Endometrium (tissue), 2 donors: ENCODE data around the gene SBF2.
A peak's percentile ranks its signal among the peaks of the same experiment; 100 is the strongest.

Experiments used
- FAIRE-seq: peaks from 2 replicates; lab custom pipeline; 2012; peaks lifted over from hg19 to GRCh38; lab: Jason Lieb, UNC
- donor health status: control.
- donor health status: control.

The SBF2 gene

DNA sequence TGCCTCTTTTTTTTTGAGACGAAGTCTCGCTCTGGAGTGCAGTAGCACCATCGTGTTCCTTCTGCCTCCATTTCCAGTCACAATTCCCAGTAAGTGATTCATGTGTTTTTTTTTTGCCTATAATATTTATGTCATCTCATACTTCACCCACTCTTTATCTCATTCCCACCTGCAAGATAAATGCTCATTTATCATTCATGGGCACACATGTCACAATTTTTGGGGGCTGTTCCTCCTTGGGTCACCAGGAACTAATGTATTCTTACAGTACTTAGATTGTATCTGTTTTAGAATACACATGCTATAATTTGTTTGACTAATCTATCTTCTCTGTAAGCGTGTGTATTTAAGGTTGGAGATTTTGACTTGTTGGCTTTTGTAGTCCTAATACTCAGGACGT, 407.4 kb downstream of the SBF2 start:
- no peak for FAIRE-seq

DNA sequence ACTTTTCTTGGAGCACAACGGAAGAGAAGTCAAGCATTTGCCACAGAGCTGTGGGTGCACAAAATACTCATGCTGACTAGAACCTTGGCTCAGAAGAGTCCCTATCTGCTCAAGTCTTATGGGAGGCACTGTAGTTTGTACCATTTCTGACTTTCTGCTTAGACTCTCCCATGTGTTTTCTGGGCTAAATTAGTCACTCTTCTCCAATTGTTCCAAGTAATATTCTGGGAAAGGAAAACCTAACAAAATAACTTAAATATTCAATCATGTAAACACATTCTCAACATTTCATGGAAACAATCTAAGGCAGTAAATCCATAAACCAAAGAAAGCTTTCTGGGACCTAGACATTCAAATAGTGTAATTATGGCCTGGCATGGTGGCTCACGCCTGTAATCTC, 409.4 kb downstream of the SBF2 start:
- FAIRE-seq: no peak

- no peak for FAIRE-seq
Observed at GRCh38 chr11:9880657-9881056, 413.4 kb downstream of the SBF2 start.

DNA sequence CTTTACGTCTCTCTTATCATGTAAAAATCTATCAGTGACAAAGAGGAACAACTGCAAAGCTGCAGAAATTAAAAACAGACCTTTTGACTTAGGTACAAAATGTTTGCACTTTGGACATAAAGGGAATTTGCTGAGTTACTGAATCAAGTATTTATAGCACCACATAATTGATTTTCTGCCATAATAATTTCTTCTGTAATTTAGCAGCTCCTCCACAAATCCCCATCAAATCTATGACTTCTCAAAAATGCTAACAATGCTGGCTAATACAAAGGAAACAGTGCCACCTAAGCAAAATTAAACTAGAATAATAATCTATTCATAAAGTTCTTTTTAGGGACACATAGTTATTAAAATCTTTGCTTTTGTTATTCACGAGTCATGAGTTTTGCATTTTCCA, 415.1 kb downstream of the SBF2 start:
- FAIRE-seq: no peak

- FAIRE-seq: no peak
Observed at GRCh38 chr11:9876331-9876730, 417.7 kb downstream of the SBF2 start.

- FAIRE-seq: peak; percentile 94
Observed at GRCh38 chr11:9875862-9876261, 418.2 kb downstream of the SBF2 start.

GRCh38 chr11:9875399-9875798, 418.6 kb downstream of the SBF2 start:
- no peak for FAIRE-seq

- no peak for FAIRE-seq
Observed at GRCh38 chr11:9874466-9874865, 419.6 kb downstream of the SBF2 start.

DNA sequence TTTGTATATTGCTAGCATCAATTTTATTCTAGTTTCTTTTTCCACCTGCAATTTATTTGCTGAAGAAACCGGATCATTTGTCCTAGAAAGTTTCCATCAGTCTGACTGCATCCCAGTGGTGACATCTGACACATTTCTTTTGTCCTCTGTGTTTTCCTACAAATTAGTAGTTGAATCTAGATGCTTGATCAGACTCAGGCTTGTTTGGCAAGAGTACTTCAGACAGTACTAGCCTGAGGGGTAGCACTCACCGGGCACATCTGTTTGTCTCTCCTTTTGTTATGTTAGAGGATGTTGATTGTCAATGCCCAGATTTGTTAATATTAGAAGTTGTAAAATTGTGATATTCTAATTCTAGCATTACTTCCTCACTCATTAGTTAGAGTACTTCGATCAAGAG, 425.4 kb downstream of the SBF2 start:
- no peak for FAIRE-seq

GRCh38 chr11:9862981-9863380, 431.0 kb downstream of the SBF2 start:
- FAIRE-seq: no peak

- no peak for FAIRE-seq
Observed at GRCh38 chr11:9861860-9862725, 431.9 kb downstream of the SBF2 start.

GRCh38 chr11:9859554-9860305, 434.3 kb downstream of the SBF2 start:
- FAIRE-seq: no peak

GRCh38 chr11:9858822-9859221, 435.2 kb downstream of the SBF2 start:
- no peak for FAIRE-seq

DNA sequence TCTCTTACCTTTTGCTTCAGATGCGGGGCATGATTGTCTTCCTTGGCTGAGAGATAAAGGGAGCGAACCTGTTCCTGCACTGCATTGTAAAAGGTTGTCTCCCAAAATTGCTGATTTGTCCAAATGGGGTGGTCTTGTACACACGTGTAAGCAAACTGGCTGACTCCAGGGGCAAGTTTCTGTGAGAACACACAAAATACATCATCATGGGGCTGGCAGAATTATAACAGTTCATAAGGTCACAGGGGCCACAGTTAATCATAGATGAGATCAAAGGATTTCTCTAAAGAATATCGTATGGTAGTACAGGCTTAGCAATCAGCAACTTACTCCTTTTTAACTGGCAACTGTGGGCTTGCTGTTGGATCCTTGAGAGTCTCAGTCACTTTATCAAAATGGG, 435.8 kb downstream of the SBF2 start:
- FAIRE-seq: no peak

DNA sequence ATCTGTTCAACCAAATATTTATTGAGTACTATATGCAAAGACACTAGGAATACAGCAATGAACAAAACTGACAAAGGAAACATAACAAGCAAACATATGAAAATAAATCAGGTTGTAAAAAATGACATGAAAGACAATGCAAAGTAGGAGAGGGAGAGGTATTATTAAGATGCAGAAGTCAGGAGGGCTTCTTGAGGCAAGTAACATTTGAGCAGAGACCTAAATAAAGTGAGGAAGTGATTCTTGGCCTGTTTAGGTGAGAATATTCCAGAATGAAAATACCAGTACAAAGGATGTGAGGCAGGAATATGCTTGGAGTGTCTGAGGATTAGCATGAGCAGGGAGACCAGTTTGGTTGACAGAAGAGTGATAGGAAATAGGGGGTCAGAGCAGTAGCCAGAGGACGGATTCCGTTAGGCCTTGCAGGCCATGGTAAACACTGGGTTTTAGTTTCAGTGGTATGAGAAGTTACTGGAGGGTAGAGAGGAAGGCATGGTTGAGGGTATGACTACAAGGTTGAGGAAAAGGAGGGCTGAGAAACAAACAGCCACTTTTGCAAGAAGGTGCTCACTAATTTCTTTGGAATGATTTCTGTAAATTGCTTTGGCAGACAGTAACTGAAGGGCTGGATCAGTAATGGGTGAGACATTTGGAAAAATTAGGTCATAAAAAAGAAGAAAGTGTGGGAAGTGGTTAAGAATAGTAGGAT, 438.3 kb downstream of the SBF2 start:
- no peak for FAIRE-seq

- FAIRE-seq: no peak
Observed at GRCh38 chr11:9853929-9854552, 440.0 kb downstream of the SBF2 start.

DNA sequence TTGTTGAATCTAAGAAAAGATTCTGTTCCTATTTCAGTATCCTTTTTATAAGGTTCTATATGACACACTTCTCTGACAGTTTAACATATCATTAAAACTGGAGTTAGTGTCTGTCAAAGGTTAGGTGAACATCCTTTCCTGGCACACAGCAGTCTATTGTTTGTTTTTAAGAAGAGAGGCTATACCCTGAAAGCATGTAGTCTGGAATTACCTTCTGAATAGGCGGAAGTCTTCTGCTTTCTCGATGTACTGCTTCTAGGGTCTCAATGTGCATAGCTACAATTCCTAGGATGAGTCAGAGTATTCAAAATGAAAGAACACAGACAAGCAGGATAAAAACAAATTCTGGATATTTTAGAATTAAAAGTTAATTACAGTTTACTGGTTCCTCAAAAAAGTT, 441.6 kb downstream of the SBF2 start:
- FAIRE-seq: no peak

DNA sequence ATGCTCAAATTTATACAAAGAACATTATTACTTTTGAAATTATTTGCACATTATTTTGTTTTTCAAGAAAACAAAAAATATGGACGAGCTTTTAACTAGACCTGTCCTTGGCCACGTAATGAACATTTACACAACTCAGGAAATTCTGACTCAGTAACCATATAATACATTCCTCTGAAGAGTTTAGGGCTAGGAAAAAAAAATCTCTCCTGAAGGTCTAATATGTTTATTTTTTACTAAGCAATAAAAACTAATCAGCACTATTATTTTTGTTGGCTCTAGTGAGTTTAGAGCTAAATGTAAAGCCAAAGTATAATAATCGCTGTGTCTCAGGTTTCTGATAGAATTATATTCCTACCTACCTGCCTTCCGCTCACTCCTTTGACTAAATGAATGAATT, 442.7 kb downstream of the SBF2 start:
- no peak for FAIRE-seq

DNA sequence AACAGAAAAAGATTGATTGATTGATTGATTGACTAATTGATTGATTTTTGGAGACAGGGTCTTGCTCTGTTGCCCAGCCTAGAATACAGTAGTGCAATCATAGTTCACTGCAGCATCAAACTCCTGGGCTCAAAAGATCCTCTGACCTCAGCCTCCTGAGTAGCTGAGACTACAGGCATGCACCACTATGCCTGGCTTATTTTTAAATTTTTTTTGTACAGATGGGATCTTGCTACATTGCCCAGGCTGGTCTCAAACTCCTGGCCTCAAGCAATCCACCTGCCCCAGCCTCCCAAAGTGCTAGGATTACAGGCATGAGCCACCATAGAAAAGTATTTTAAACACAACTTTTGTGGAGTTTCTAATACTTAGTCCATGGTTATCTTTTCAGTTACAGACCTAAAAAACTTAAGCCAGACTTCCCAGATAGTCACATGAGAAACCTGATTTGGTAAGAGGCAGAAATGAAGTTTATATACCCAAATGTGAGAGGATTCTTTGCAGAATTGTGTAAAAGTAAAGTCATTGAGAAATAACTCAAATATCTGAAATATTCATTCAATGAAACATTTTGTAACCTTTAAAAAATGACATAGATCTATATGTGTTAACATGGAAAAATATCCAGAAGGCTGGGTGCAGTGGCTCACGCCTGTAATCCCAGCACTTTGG, 443.7 kb downstream of the SBF2 start:
- no peak for FAIRE-seq

- FAIRE-seq: no peak
Observed at GRCh38 chr11:9849389-9849788, 444.6 kb downstream of the SBF2 start.

- no peak for FAIRE-seq
Observed at GRCh38 chr11:9847636-9848035, 446.4 kb downstream of the SBF2 start.

- no peak for FAIRE-seq
Observed at GRCh38 chr11:9842923-9843322, 451.1 kb downstream of the SBF2 start.
